ENCODE measurements around the gene AMELY.

Gene AMELY

DNA sequence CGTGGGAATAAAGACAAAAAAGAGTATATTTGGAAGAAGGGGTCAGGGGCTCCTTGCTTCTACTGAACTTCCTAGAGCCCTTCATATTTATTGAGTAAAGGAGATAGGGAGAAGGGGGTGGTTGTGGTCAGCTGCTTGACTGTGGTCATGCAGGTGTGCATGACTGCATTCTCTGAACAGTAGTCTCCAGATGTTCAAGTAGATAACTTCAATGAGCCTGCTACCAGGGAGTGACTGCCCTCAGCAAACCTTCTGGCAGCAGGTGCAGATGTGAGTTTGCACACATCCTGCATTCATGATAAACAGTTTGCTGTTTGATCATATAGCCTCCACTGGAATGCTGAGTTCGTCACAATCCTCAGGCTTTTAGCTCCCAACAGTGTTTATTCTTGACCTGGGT, 9.5 kb upstream of the AMELY start:
- no peaks in the 10 kb centered on the region for H3K9me3 ChIP-seq (ENCODE audit: insufficient read depth, low read depth, low read length)
- H3K4me3 ChIP-seq (ENCODE audit: low read depth, low read length): no peak overlapping the region
- H4K12ac ChIP-seq (ENCODE audit: low read depth, low read length): no peak overlapping the region
- no peak overlapping the region for H2BK12ac ChIP-seq (ENCODE audit: low read length)
- peak in 1 of 2 donors; percentile 48 for DNase-seq
- H3K36me3 ChIP-seq (ENCODE audit: control insufficient read depth in 1 of 2, insufficient read depth in 2 of 2, low read length in 2 of 2): no peaks in the 10 kb centered on the region
- no CpG with 5 or more reads among the region's 2 CpGs for WGBS (ENCODE audit: extremely low coverage, insufficient coverage, insufficient read length)
- no peak overlapping the region for H4K8ac ChIP-seq (ENCODE audit: low read depth, low read length)
- H2BK120ac ChIP-seq (ENCODE audit: insufficient read depth, low read length, poor library complexity): no peak overlapping the region
- no peaks in the 10 kb centered on the region for H3K4me1 ChIP-seq (ENCODE audit: control insufficient read depth in 1 of 2, insufficient read depth in 2 of 2, low read length in 2 of 2)
- no peak overlapping the region for H3K4ac ChIP-seq (ENCODE audit: low read depth, low read length)
- no peak overlapping the region for H3K9ac ChIP-seq (ENCODE audit: low read length)
- no peak overlapping the region for H4K91ac ChIP-seq (ENCODE audit: low read depth, low read length)
- no peak overlapping the region for H3K27ac ChIP-seq (ENCODE audit: low read depth, low read length)
- H2BK5ac ChIP-seq (ENCODE audit: low read depth, low read length, poor library complexity): no peak overlapping the region
- H3K18ac ChIP-seq (ENCODE audit: low read length): no peak overlapping the region
- H3K4me2 ChIP-seq (ENCODE audit: low read length): no peak overlapping the region
- H3K27me3 ChIP-seq (ENCODE audit: insufficient read depth, low read length): no peaks in the 10 kb centered on the region
- no peak overlapping the region for H2AK5ac ChIP-seq (ENCODE audit: low read length)
- no peak overlapping the region for H3K23ac ChIP-seq (ENCODE audit: low read length)
- H3K79me2 ChIP-seq (ENCODE audit: control insufficient read depth, insufficient read depth, low read length, poor library complexity): no peaks in the 10 kb centered on the region
- H3K79me1 ChIP-seq (ENCODE audit: low read length): no peaks in the 10 kb centered on the region
- H3K14ac ChIP-seq (ENCODE audit: low read length): no peak overlapping the region
- no peak overlapping the region for H2AFZ ChIP-seq (ENCODE audit: insufficient read depth, low read length, poor library complexity)

DNA sequence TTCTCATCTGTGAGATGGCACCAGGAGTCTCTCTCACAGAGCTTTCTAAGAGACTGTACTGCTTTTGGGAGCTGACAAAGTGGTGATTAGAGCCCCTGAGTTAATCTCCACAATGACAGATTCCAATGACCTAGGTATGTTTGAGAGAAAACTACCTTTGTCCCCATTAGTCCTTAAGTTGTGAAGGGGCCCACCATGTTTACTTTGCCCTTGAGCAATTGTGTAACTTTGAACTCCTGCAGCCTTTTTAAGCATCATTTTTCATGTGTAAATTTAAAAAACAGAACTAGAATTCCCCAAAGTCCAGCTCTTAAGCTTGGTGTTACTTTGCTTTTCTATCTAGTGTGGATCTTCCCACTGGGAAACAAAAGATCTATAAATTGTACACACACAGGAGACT, 1.8 kb upstream of the AMELY start:
- H3K9ac ChIP-seq (ENCODE audit: low read length): no peak overlapping the region
- H2BK12ac ChIP-seq (ENCODE audit: low read length): no peak overlapping the region
- no peak overlapping the region for H4K12ac ChIP-seq (ENCODE audit: low read depth, low read length)
- no peaks in the 10 kb centered on the region for H3K79me2 ChIP-seq (ENCODE audit: control insufficient read depth, insufficient read depth, low read length, poor library complexity)
- H3K23ac ChIP-seq (ENCODE audit: low read length): no peak overlapping the region
- DNase-seq: no peak
- no peak overlapping the region for H3K18ac ChIP-seq (ENCODE audit: low read length)
- H3K14ac ChIP-seq (ENCODE audit: low read length): no peak overlapping the region
- no peak overlapping the region for H2AFZ ChIP-seq (ENCODE audit: insufficient read depth, low read length, poor library complexity)
- no peak overlapping the region for H3K4me2 ChIP-seq (ENCODE audit: low read length)
- H3K79me1 ChIP-seq (ENCODE audit: low read length): peaks cover 4% of the 10 kb centered on the region
- no peak overlapping the region for H4K8ac ChIP-seq (ENCODE audit: low read depth, low read length)
- no peaks in the 10 kb centered on the region for H3K9me3 ChIP-seq (ENCODE audit: insufficient read depth, low read depth, low read length)
- H3K36me3 ChIP-seq (ENCODE audit: control insufficient read depth in 1 of 2, insufficient read depth in 2 of 2, low read length in 2 of 2): no peaks in the 10 kb centered on the region
- H2BK120ac ChIP-seq (ENCODE audit: insufficient read depth, low read length, poor library complexity): no peak overlapping the region
- no peak overlapping the region for H2AK5ac ChIP-seq (ENCODE audit: low read length)
- no peak overlapping the region for H3K27ac ChIP-seq (ENCODE audit: low read depth, low read length)
- no peaks in the 10 kb centered on the region for H3K27me3 ChIP-seq (ENCODE audit: insufficient read depth, low read length)
- H3K4ac ChIP-seq (ENCODE audit: low read depth, low read length): no peak overlapping the region
- H3K4me3 ChIP-seq (ENCODE audit: low read depth, low read length): no peak overlapping the region
- peaks cover 2 to 4% of the 10 kb centered on the region in 2 experiments for H3K4me1 ChIP-seq (ENCODE audit: control insufficient read depth in 1 of 2, insufficient read depth in 2 of 2, low read length in 2 of 2)
- no peak overlapping the region for H4K91ac ChIP-seq (ENCODE audit: low read depth, low read length)
- H2BK5ac ChIP-seq (ENCODE audit: low read depth, low read length, poor library complexity): no peak overlapping the region

DNA sequence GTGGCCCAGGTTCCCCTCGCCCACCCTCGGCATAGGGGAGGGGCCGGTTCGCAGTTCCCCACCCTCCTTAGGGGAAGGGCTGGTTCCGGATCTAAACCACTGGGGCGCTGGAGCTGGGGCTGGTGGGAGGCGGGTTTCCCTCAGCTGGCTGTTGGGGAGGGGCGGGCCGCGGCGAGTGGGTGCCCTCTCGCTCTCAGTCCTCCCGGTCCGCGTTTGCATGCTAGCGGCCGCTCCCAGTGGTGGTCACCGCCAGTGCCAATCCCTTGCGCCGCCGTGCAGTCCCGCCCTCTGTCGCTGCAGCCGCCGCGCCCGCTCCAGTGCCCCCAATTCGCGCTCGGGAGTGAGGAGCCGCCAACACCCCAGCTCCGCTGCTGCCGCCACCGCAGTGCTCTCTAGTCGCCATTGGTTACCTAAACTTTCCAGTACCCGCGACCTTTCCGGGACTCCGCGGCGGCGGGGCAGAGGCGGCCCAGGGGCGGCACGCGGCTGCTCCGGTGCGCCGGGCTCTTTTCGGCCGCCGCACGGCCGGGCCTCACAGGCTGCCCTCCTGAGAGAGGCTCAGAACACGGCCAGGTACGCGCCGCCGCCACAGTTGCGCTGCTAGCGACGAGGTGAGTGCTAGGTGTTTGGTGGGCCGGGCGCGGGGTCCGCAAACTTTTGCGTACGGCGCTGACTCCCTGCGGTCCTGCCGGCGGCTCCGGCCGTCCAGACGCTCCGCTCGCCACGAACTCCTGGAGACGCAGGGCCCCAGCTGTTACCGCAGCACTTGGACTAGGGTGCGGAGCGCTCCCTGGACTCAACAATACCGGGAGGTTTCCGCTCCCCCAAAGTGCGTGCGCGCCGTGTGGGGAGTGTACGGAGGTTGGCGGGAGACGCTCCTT, 940 bp downstream of the AMELY start, which contains the start of gene TBL1Y:
TSS of gene TBL1Y (plus strand) at position 326 of the 881 bp plus-strand sequence. CDS start 114,388 bp downstream, outside the sequence.
- Histone ChIP-seq H2BK120ac (ENCODE audit: insufficient read depth, low read length, poor library complexity) (peak within 1 kb of the TSS; percentile 24), H3K27ac (ENCODE audit: low read depth, low read length) (no peak within 1 kb of the TSS), H3K18ac (ENCODE audit: low read length) (peak within 1 kb of the TSS; percentile 61), H3K4me2 (ENCODE audit: low read length) (peak within 1 kb of the TSS; percentile 69), H3K9me3 (ENCODE audit: insufficient read depth, low read depth, low read length) (no peaks in the 10 kb centered on the region), H3K4me1 (ENCODE audit: control insufficient read depth in 1 of 2, insufficient read depth in 2 of 2, low read length in 2 of 2) (peaks cover 2 to 4% of the 10 kb centered on the region in 2 experiments), H3K9ac (ENCODE audit: low read length) (no peak within 1 kb of the TSS), H3K4ac (ENCODE audit: low read depth, low read length) (no peak within 1 kb of the TSS), H2BK5ac (ENCODE audit: low read depth, low read length, poor library complexity) (no peak within 1 kb of the TSS), H3K79me2 (ENCODE audit: control insufficient read depth, insufficient read depth, low read length, poor library complexity) (no peaks in the 10 kb centered on the region), H4K12ac (ENCODE audit: low read depth, low read length) (no peak within 1 kb of the TSS), H4K8ac (ENCODE audit: low read depth, low read length) (peak within 1 kb of the TSS; percentile 23), H3K4me3 (ENCODE audit: low read depth, low read length) (peak within 1 kb of the TSS; percentile 76), H3K79me1 (ENCODE audit: low read length) (peaks cover 4% of the 10 kb centered on the region), H3K23ac (ENCODE audit: low read length) (no peak within 1 kb of the TSS), H4K91ac (ENCODE audit: low read depth, low read length) (peak within 1 kb of the TSS; percentile 30), H2AK5ac (ENCODE audit: low read length) (no peak within 1 kb of the TSS), H3K14ac (ENCODE audit: low read length) (peak within 1 kb of the TSS; percentile 63), H2BK12ac (ENCODE audit: low read length) (no peak within 1 kb of the TSS), H3K27me3 (ENCODE audit: insufficient read depth, low read length) (no peaks in the 10 kb centered on the region), H2AFZ (ENCODE audit: insufficient read depth, low read length, poor library complexity) (peak within 1 kb of the TSS; percentile 64), H3K36me3 (ENCODE audit: control insufficient read depth in 1 of 2, insufficient read depth in 2 of 2, low read length in 2 of 2) (no peaks in the 10 kb centered on the region)
- no CpG with 5 or more reads among the region's 91 CpGs for WGBS (ENCODE audit: extremely low coverage, insufficient coverage, insufficient read length)
- no peak for DNase-seq

DNA sequence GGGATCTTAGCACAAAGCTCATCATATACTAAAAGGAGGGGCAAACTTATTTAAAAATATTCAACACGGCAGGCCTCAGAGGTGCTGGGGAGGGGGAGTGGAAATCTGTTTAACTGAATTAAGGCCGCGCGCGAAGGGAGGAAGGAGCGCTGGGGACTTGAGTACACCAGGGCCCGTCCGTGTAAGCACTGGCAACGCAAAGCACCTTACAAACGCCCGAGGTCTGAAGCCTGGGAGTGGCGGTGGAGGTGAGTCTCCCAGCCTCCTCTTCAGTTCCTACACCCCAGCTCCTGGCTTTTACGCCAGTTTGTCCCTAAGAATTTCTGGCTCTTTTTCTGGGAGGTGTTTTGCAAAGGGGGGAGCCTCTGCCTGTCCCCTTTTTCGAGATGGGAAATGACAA, 1.7 kb downstream of the AMELY start:
- no peak overlapping the region for H2BK120ac ChIP-seq (ENCODE audit: insufficient read depth, low read length, poor library complexity)
- H3K27me3 ChIP-seq (ENCODE audit: insufficient read depth, low read length): no peaks in the 10 kb centered on the region
- DNase-seq: no peak
- no peak overlapping the region for H4K91ac ChIP-seq (ENCODE audit: low read depth, low read length)
- H3K4ac ChIP-seq (ENCODE audit: low read depth, low read length): no peak overlapping the region
- no peak overlapping the region for H3K27ac ChIP-seq (ENCODE audit: low read depth, low read length)
- no CpG with 5 or more reads among the region's 14 CpGs for WGBS (ENCODE audit: extremely low coverage, insufficient coverage, insufficient read length)
- H3K23ac ChIP-seq (ENCODE audit: low read length): no peak overlapping the region
- H2AK5ac ChIP-seq (ENCODE audit: low read length): no peak overlapping the region
- H3K18ac ChIP-seq (ENCODE audit: low read length): no peak overlapping the region
- H2BK5ac ChIP-seq (ENCODE audit: low read depth, low read length, poor library complexity): no peak overlapping the region
- no peak overlapping the region for H3K14ac ChIP-seq (ENCODE audit: low read length)
- peak overlapping the region; percentile 76 for H3K4me3 ChIP-seq (ENCODE audit: low read depth, low read length)
- no peaks in the 10 kb centered on the region for H3K79me2 ChIP-seq (ENCODE audit: control insufficient read depth, insufficient read depth, low read length, poor library complexity)
- no peak overlapping the region for H4K12ac ChIP-seq (ENCODE audit: low read depth, low read length)
- peaks cover 2 to 4% of the 10 kb centered on the region in 2 experiments for H3K4me1 ChIP-seq (ENCODE audit: control insufficient read depth in 1 of 2, insufficient read depth in 2 of 2, low read length in 2 of 2)
- no peak overlapping the region for H4K8ac ChIP-seq (ENCODE audit: low read depth, low read length)
- H3K9me3 ChIP-seq (ENCODE audit: insufficient read depth, low read depth, low read length): no peaks in the 10 kb centered on the region
- peak overlapping the region; percentile 28 for H2AFZ ChIP-seq (ENCODE audit: insufficient read depth, low read length, poor library complexity)
- H3K4me2 ChIP-seq (ENCODE audit: low read length): peak overlapping the region; percentile 69
- peaks cover 4% of the 10 kb centered on the region for H3K79me1 ChIP-seq (ENCODE audit: low read length)
- H2BK12ac ChIP-seq (ENCODE audit: low read length): no peak overlapping the region
- H3K9ac ChIP-seq (ENCODE audit: low read length): no peak overlapping the region
- H3K36me3 ChIP-seq (ENCODE audit: control insufficient read depth in 1 of 2, insufficient read depth in 2 of 2, low read length in 2 of 2): no peaks in the 10 kb centered on the region

Data from trophoblast cell (in vitro differentiated cells and primary cell).